HEK293 (cell line): ENCODE measurements around the gene CHST8.
"Not testable (repeated sequence)": the region's sequence is repeated elsewhere in the genome, so short reads cannot be mapped to it uniquely, and the experiment has no call there.

Experiments
- CTCF ChIA-PET: fragments of 350-600 bp; formaldehyde crosslinking; extraction: SDS; loops from one replicate; lab custom pipeline; 2021; ENCODE audit warnings: antibody characterized with exemption; lab: Yijun Ruan, JAX
- POLR2A ChIA-PET: fragments of 300-600 bp; formaldehyde crosslinking; extraction: SDS; loops from one replicate; lab custom pipeline; 2020; ENCODE audit warnings: antibody characterized with exemption, inconsistent platforms; lab: Yijun Ruan, JAX
- H3K27ac ChIP-seq: fragments of 200-500 bp; sonication (Bioruptor generic); 2 replicates; pipeline ENCODE4 v1.5.1; 2014; ENCODE audit warnings: low read depth, low read length, control low read depth, inconsistent platforms; ENCODE audit errors: extremely low read depth
- H3K36me3 ChIP-seq, 2 experiments: fragments of 200-500 bp in 1 of 2; sonication (Bioruptor generic) in 1 of 2; 1 replicate in 1 of 2; 2 replicates in 1 of 2; pipeline ENCODE4 v1.5.1; 2014 to 2017; ENCODE audit warnings: inconsistent platforms in 2 of 2, low read length in 2 of 2; ENCODE audit not compliant: control insufficient read depth in 2 of 2, insufficient read depth in 1 of 2
- H3K4me1 ChIP-seq: fragments of 200-500 bp; sonication (Bioruptor generic); 2 replicates; pipeline ENCODE4 v1.5.1; 2014; ENCODE audit warnings: mild to moderate bottlenecking, low read length, inconsistent platforms; ENCODE audit not compliant: control insufficient read depth, insufficient read depth
- H3K4me3 ChIP-seq: 2 replicates; pipeline ENCODE4 v1.5.1; 2011; ENCODE audit warnings: low read depth, mild to moderate bottlenecking, control low read depth, low read length, moderate library complexity
- H3K9me3 ChIP-seq: fragments of 200-500 bp; sonication (Bioruptor generic); 2 replicates; pipeline ENCODE4 v1.5.1; 2014; ENCODE audit warnings: low read depth, low read length, inconsistent platforms; ENCODE audit not compliant: control insufficient read depth, insufficient read depth
- GLIS1 ChIP-seq: fragments of 450-650 bp; formaldehyde crosslinking; IDR thresholded peaks from 2 replicates; pipeline ENCODE4 v1.5.1; 2016; ENCODE audit warnings: missing biosample characterization, missing genetic modification characterization
- GLIS2 ChIP-seq: fragments of 450-650 bp; formaldehyde crosslinking; IDR thresholded peaks from 2 replicates; pipeline ENCODE4 v1.5.1; 2016; ENCODE audit warnings: missing biosample characterization, missing genetic modification characterization
- PRDM4 ChIP-seq: fragments of 450-650 bp; formaldehyde crosslinking; IDR thresholded peaks from 2 replicates; pipeline ENCODE4 v1.5.1; 2017; ENCODE audit warnings: missing biosample characterization, missing genetic modification characterization
- ZNF138 ChIP-seq: fragments of 450-650 bp; formaldehyde crosslinking; IDR thresholded peaks from 2 replicates; pipeline ENCODE4 v1.5.1; 2016; ENCODE audit warnings: missing biosample characterization, missing genetic modification characterization, borderline replicate concordance
- ZNF140 ChIP-seq: fragments of 450-650 bp; formaldehyde crosslinking; IDR thresholded peaks from 2 replicates; pipeline ENCODE4 v1.5.1; 2016; ENCODE audit warnings: missing biosample characterization, missing genetic modification characterization
- ZNF146 ChIP-seq: fragments of 450-650 bp; formaldehyde crosslinking; IDR thresholded peaks from 2 replicates; pipeline ENCODE4 v1.5.1; 2016; ENCODE audit warnings: missing biosample characterization, missing genetic modification characterization
- ZNF350 ChIP-seq: fragments of 450-650 bp; formaldehyde crosslinking; IDR thresholded peaks from 2 replicates; pipeline ENCODE4 v1.5.0; 2017; ENCODE audit warnings: missing biosample characterization, mild to moderate bottlenecking, missing genetic modification characterization
- ZNF529 ChIP-seq: fragments of 450-650 bp; formaldehyde crosslinking; IDR thresholded peaks from 2 replicates; pipeline ENCODE4 v1.5.1; 2017; ENCODE audit warnings: missing genetic modification characterization, missing biosample characterization; ENCODE audit not compliant: insufficient replicate concordance
- ZNF549 ChIP-seq: fragments of 450-650 bp; IDR thresholded peaks from 2 replicates; pipeline ENCODE4 v1.5.1; 2018; ENCODE audit warnings: missing biosample characterization, missing genetic modification characterization, mild to moderate bottlenecking, inconsistent platforms, moderate library complexity
- ZNF555 ChIP-seq: fragments of 450-650 bp; formaldehyde crosslinking; conservative IDR thresholded peaks from 2 replicates; pipeline ENCODE4 v1.5.1; 2017; ENCODE audit warnings: missing biosample characterization, mild to moderate bottlenecking, missing genetic modification characterization, inconsistent platforms
- ZNF600 ChIP-seq: fragments of 450-650 bp; formaldehyde crosslinking; IDR thresholded peaks from 2 replicates; pipeline ENCODE4 v1.5.1; 2016; ENCODE audit warnings: missing biosample characterization, missing genetic modification characterization
- ZNF624 ChIP-seq: fragments of 450-650 bp; formaldehyde crosslinking; IDR thresholded peaks from 2 replicates; pipeline ENCODE4 v1.5.1; 2017; ENCODE audit warnings: missing biosample characterization, missing genetic modification characterization
- ZSCAN30 ChIP-seq: fragments of 450-650 bp; IDR thresholded peaks from 2 replicates; pipeline ENCODE4 v1.5.1; 2018; ENCODE audit warnings: missing biosample characterization, mild to moderate bottlenecking, missing genetic modification characterization, moderate library complexity
- ZXDB ChIP-seq: fragments of 450-650 bp; formaldehyde crosslinking; IDR thresholded peaks from 2 replicates; pipeline ENCODE4 v1.5.1; 2016; ENCODE audit warnings: missing biosample characterization, missing genetic modification characterization
- TF ChIP-seq, protein P1 (sequence below): fragments of 450-650 bp; formaldehyde crosslinking; IDR thresholded peaks from 2 replicates; pipeline ENCODE4; 2016; ENCODE audit warnings: missing biosample characterization, missing genetic modification characterization

The CHST8 gene

GRCh38 chr19:33661336-33661735, 39.6 kb downstream of the CHST8 start:
- no peaks in the 10 kb centered on the region for H3K4me1 ChIP-seq
- H3K9me3 ChIP-seq, result no peaks in the 10 kb centered on the region
- POLR2A ChIA-PET, result no interaction called here
- H3K36me3 ChIP-seq, result no peaks in the 10 kb centered on the region; a peak in 1 of 3 replicates
- H3K4me3 ChIP-seq, result no peak overlapping the region
- CTCF ChIA-PET, result interaction anchor here (0.5 to 0.6 kb wide), 2 partner anchors 49 to 207 kb away, joined by 3 to 7 read pairs; no protein-coding TSS in a partner anchor
- no peak overlapping the region for H3K27ac ChIP-seq
- TF ChIP-seq ZNF529 (tag by site-specific recombination), result no peak
- TF ChIP-seq ZNF624 (tag by site-specific recombination), result no peak
- no peak for TF ChIP-seq GLIS2 (tag by site-specific recombination)
- TF ChIP-seq ZXDB (tag by site-specific recombination), result no peak
- TF ChIP-seq ZNF555 (tag by site-specific recombination), result no peak
- no peak for TF ChIP-seq ZNF140 (tag by site-specific recombination)
- TF ChIP-seq, all 188 proteins: peak for 0

DNA sequence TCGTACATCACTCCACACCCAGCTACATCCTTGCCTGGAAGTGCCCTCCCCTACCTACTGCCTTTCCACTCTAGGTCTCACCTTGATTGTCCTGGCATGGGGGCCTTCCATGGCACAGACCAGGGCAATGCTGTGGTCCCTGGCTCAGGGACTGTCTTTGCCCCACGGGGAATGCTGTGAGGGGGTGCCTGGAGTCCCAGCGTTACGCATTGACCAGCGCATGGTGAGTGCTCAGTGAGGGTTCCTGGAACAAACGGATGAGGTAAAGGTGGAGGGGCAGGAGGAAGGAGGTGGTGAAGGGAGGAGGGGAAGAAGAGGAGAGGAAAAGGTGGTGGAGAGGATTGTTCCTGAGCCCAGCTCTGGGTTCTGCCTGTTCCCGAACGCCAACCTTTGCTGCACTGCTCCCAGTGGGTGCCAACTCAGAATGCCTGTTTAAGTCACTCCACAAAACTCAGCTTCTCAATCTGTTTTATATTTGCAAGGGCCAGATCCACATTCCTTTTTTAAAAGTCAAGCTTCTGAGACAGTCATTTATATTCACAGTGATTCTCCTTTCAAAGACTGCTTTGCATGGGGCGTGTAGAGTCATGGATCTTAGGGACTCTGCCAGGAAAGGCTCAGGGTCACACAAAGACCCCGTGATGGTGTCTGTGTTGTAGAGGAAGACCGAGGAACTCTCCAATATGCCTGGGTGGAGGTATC, 40.8 kb downstream of the CHST8 start:
- TF ChIP-seq ZNF549 (tag by site-specific recombination) (no peak), ZNF600 (tag by site-specific recombination) (0 out of 2 replicates have a peak, but pooled peaks have one; percentile 28)
- Histone ChIP-seq H3K4me3 (no peak overlapping the region), H3K36me3 (no peaks in the 10 kb centered on the region; a peak in 1 of 3 replicates), H3K4me1 (no peaks in the 10 kb centered on the region), H3K27ac (no peak overlapping the region), H3K9me3 (no peaks in the 10 kb centered on the region)
- POLR2A ChIA-PET, result no interaction called here
- CTCF ChIA-PET, result interaction anchor here (0.6 kb wide), 1 partner anchor 189 kb away, joined by 3 read pairs; no protein-coding TSS in a partner anchor

- CTCF ChIA-PET, H3K4me1 ChIP-seq, H3K4me3 ChIP-seq, POLR2A ChIA-PET, H3K9me3 ChIP-seq, H3K27ac ChIP-seq, H3K36me3 ChIP-seq: not testable (repeated sequence)
These were observed 41.6 kb downstream of the CHST8 start for GRCh38 chr19:33663316-33663715.

DNA sequence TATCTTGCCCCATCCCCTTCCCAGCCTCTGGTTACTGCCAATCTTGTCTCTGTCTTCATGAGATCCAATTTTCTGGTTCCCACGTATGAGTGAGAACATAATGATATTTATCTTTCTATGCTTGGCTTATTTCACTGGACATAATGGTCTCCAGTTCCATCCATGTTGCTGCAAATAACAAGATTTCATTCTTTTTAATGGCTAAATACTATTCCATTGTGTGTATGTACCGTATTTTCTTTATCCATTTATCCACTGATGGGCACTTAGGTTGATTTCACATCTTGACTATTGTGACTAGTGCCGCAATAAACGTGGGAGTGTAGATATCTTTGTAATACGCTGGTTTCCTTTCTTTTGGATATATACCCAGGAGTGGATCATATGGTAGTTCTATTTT, 43.0 kb downstream of the CHST8 start:
- Histone ChIP-seq H3K9me3 (no peaks in the 10 kb centered on the region), H3K4me3 (no peak overlapping the region), H3K4me1 (no peaks in the 10 kb centered on the region; the same call in 1 of the 2 replicates), H3K36me3 (no peaks in the 10 kb centered on the region), H3K27ac (no peak overlapping the region)
- ChIA-PET CTCF (no interaction called here), POLR2A (no interaction called here)
- TF ChIP-seq PRDM4 (tag by site-specific recombination) (no peak), ZNF146 (tag by site-specific recombination) (peak; percentile 96), GLIS1 (tag by site-specific recombination) (no peak), ZNF138 (tag by site-specific recombination) (no peak), ZNF350 (tag by site-specific recombination) (no peak), ZSCAN30 (no peak)
- TF ChIP-seq, protein P1, sequence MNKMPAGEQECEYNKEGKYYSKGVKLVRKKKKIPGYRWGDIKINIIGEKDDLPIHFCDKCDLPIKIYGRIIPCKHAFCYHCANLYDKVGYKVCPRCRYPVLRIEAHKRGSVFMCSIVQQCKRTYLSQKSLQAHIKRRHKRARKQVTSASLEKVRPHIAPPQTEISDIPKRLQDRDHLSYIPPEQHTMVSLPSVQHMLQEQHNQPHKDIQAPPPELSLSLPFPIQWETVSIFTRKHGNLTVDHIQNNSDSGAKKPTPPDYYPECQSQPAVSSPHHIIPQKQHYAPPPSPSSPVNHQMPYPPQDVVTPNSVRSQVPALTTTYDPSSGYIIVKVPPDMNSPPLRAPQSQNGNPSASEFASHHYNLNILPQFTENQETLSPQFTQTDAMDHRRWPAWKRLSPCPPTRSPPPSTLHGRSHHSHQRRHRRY (tag by site-specific recombination), result no peak
